Mesenchymal stem cell (in vitro differentiated cells and primary cell): Measurements from ENCODE around the gene PHF10.
A peak's percentile ranks its signal among the peaks of the same experiment; 100 is the strongest.

ENCODE experiments used
- DNase-seq: peaks from one replicate; pipeline ENCODE4 v3.0.0-alpha.2; 2013
- H2AFZ ChIP-seq: one replicate; pipeline ENCODE4 v1.6.1; 2013; ENCODE audit warnings: low read depth, mild to moderate bottlenecking, control low read depth, inconsistent platforms, low read length, moderate library complexity
- H2AK5ac ChIP-seq: 2 replicates; pipeline ENCODE4 v1.6.1; 2013; ENCODE audit warnings: low read length, moderate library complexity, mild to moderate bottlenecking, inconsistent platforms; ENCODE audit not compliant: severe bottlenecking
- H2BK120ac ChIP-seq: one replicate; pipeline ENCODE4 v1.6.1; 2013; ENCODE audit warnings: low read depth, mild to moderate bottlenecking, inconsistent platforms, low read length, moderate library complexity
- H2BK12ac ChIP-seq, 2 experiments: one replicate each; pipeline ENCODE4 v1.6.1; 2013; ENCODE audit warnings: inconsistent platforms in 2 of 2, low read length in 2 of 2, mild to moderate bottlenecking in 2 of 2, moderate library complexity in 2 of 2, control low read depth in 1 of 2
- H2BK15ac ChIP-seq: one replicate; pipeline ENCODE4 v1.6.1; 2013; ENCODE audit warnings: mild to moderate bottlenecking, low read depth, inconsistent platforms; ENCODE audit not compliant: poor library complexity, severe bottlenecking
- H2BK5ac ChIP-seq: 2 replicates; pipeline ENCODE4 v1.6.1; 2013; ENCODE audit warnings: low read depth, mild to moderate bottlenecking, low read length, control low read depth, inconsistent platforms; ENCODE audit not compliant: poor library complexity, severe bottlenecking
- H3K14ac ChIP-seq, 2 experiments: one replicate each; pipeline ENCODE4 v1.6.1; 2013; ENCODE audit warnings: inconsistent platforms in 2 of 2, low read length in 2 of 2, control low read depth in 1 of 2, mild to moderate bottlenecking in 1 of 2, moderate library complexity in 1 of 2
- H3K18ac ChIP-seq, 2 experiments: one replicate each; pipeline ENCODE4 v1.6.1; 2013; ENCODE audit warnings: inconsistent platforms in 2 of 2, low read length in 2 of 2, control low read depth in 1 of 2, low read depth in 1 of 2, mild to moderate bottlenecking in 1 of 2
- H3K23ac ChIP-seq, 2 experiments: one replicate each; pipeline ENCODE4 v1.6.1; 2013; ENCODE audit warnings: inconsistent platforms in 2 of 2, low read length in 2 of 2, mild to moderate bottlenecking in 2 of 2, moderate library complexity in 2 of 2, control low read depth in 1 of 2
- H3K27ac ChIP-seq: 2 replicates; pipeline ENCODE4 v1.5.1; 2013; ENCODE audit warnings: mild to moderate bottlenecking, moderate library complexity, low read length, control low read depth, inconsistent platforms; ENCODE audit not compliant: poor library complexity, severe bottlenecking
- H3K27me3 ChIP-seq, 2 experiments: 2 replicates each; pipeline versions ENCODE4 v1.6.1 to v1.7.0; 2013; ENCODE audit warnings: low read length in 2 of 2, mild to moderate bottlenecking in 2 of 2, moderate library complexity in 2 of 2, control low read depth in 1 of 2, inconsistent platforms in 1 of 2; ENCODE audit not compliant: control insufficient read depth in 1 of 2, insufficient read depth in 1 of 2
- H3K36me3 ChIP-seq, 2 experiments: 2 replicates each; pipeline versions ENCODE4 v1.6.1 to v1.7.0; 2013; ENCODE audit warnings: low read length in 2 of 2, control low read depth in 1 of 2, inconsistent platforms in 1 of 2, low read depth in 1 of 2, mild to moderate bottlenecking in 1 of 2; ENCODE audit not compliant: insufficient read depth in 2 of 2, control insufficient read depth in 1 of 2
- H3K4ac ChIP-seq, 2 experiments: one replicate each; pipeline ENCODE4 v1.6.1; 2013; ENCODE audit warnings: inconsistent platforms in 2 of 2, low read length in 2 of 2, mild to moderate bottlenecking in 2 of 2, moderate library complexity in 2 of 2, control low read depth in 1 of 2, low read depth in 1 of 2
- H3K4me1 ChIP-seq: 2 replicates; pipeline ENCODE4 v1.6.1; 2013; ENCODE audit warnings: low read depth, low read length, control low read depth; ENCODE audit not compliant: control insufficient read depth, insufficient read depth
- H3K4me2 ChIP-seq: 2 replicates; pipeline ENCODE4 v1.6.1; 2013; ENCODE audit warnings: low read length, mild to moderate bottlenecking, inconsistent platforms; ENCODE audit not compliant: poor library complexity, severe bottlenecking
- H3K4me3 ChIP-seq, 2 experiments: 2 replicates each; pipeline versions ENCODE4 v1.5.1 to v1.7.0; 2013; ENCODE audit warnings: low read length in 2 of 2, mild to moderate bottlenecking in 2 of 2, control low read depth in 1 of 2, low read depth in 1 of 2; ENCODE audit not compliant: insufficient read depth in 1 of 2
- H3K79me1 ChIP-seq: replicated peaks from 2 replicates; pipeline ENCODE4 v1.6.1; 2013; ENCODE audit warnings: mild to moderate bottlenecking, control low read depth, low read length, inconsistent platforms; ENCODE audit not compliant: poor library complexity, severe bottlenecking
- H3K9ac ChIP-seq: 2 replicates; pipeline ENCODE4 v1.7.0; 2013; ENCODE audit warnings: mild to moderate bottlenecking, low read length, moderate library complexity
- H3K9me3 ChIP-seq: 2 replicates; pipeline ENCODE4 v1.7.0; 2013; ENCODE audit warnings: mild to moderate bottlenecking, low read length; ENCODE audit not compliant: control insufficient read depth
- H4K8ac ChIP-seq: one replicate; pipeline ENCODE4 v1.6.1; 2013; ENCODE audit warnings: inconsistent platforms, mild to moderate bottlenecking, low read length, moderate library complexity
- H4K91ac ChIP-seq: one replicate; pipeline ENCODE4 v1.6.1; 2013; ENCODE audit warnings: mild to moderate bottlenecking, low read length, inconsistent platforms
- WGBS: methylation state at CpG from one replicate; pipeline ENCODE4 v1.1.7; 2013; ENCODE audit warnings: mixed read lengths; 5-methylcytosine and 5-hydroxymethylcytosine counted together

Gene PHF10

GRCh38 chr6:169691260-169691659, 33.0 kb downstream of the PHF10 start:
- Histone ChIP-seq H3K9me3 (peaks cover 14% of the 10 kb centered on the region), H3K27ac (no peak overlapping the region), H3K4me2 (no peak overlapping the region), H3K14ac (no peak overlapping the region), H4K91ac (no peak overlapping the region), H3K79me1 (peaks cover 34% of the 10 kb centered on the region), H3K23ac (no peak overlapping the region), H3K27me3 (no peaks in the 10 kb centered on the region), H3K36me3 (peaks cover 10 to 42% of the 10 kb centered on the region in 2 experiments), H2AK5ac (no peak overlapping the region), H3K4me3 (no peak overlapping the region), H3K4ac (no peak overlapping the region), H3K4me1 (no peaks in the 10 kb centered on the region), H2AFZ (no peak overlapping the region), H3K18ac (no peak overlapping the region), H2BK12ac (no peak overlapping the region), H4K8ac (no peak overlapping the region), H2BK15ac (no peak overlapping the region), H3K9ac (no peak overlapping the region), H2BK5ac (no peak overlapping the region), H2BK120ac (no peak overlapping the region)
- DNase-seq, result no peak
- WGBS, result 100% methylated on average over 1 of the region's 2 CpGs

- H3K27ac ChIP-seq, result no peak overlapping the region
- peak; percentile 68 for DNase-seq
- H3K27me3 ChIP-seq, result no peaks in the 10 kb centered on the region
- H3K4me2 ChIP-seq, result no peak overlapping the region
- no peak overlapping the region for H3K23ac ChIP-seq
- H2AFZ ChIP-seq, result no peak overlapping the region
- H3K18ac ChIP-seq, result no peak overlapping the region
- no peak overlapping the region for H3K14ac ChIP-seq
- H3K4ac ChIP-seq, result no peak overlapping the region
- H2BK120ac ChIP-seq, result no peak overlapping the region
- no peak overlapping the region for H2BK15ac ChIP-seq
- H2BK5ac ChIP-seq, result no peak overlapping the region
- no peak overlapping the region for H3K9ac ChIP-seq
- no peak overlapping the region for H4K8ac ChIP-seq
- H3K4me3 ChIP-seq, result no peak overlapping the region
- H3K36me3 ChIP-seq, result peaks cover 12 to 53% of the 10 kb centered on the region in 2 experiments
- H3K9me3 ChIP-seq, result peaks cover 31% of the 10 kb centered on the region
- H3K4me1 ChIP-seq, result no peaks in the 10 kb centered on the region
- 81% methylated on average over 6 of the region's 6 CpGs for WGBS
- no peak overlapping the region for H4K91ac ChIP-seq
- H2BK12ac ChIP-seq, result no peak overlapping the region
- H2AK5ac ChIP-seq, result no peak overlapping the region
- H3K79me1 ChIP-seq, result peaks cover 26% of the 10 kb centered on the region
Measured at GRCh38 chr6:169689287-169689686, 35.0 kb downstream of the PHF10 start.

GRCh38 chr6:169685860-169686259, 38.4 kb downstream of the PHF10 start:
- peaks cover 41% of the 10 kb centered on the region for H3K79me1 ChIP-seq
- H4K91ac ChIP-seq, result no peak overlapping the region
- H2BK5ac ChIP-seq, result no peak overlapping the region
- H3K4me3 ChIP-seq, result peak overlapping the region in 1 of 2 experiments; percentile 10
- H3K14ac ChIP-seq, result no peak overlapping the region
- H2AK5ac ChIP-seq, result no peak overlapping the region
- H3K4me2 ChIP-seq, result no peak overlapping the region
- DNase-seq, result no peak
- H3K9ac ChIP-seq, result no peak overlapping the region
- H3K4ac ChIP-seq, result no peak overlapping the region
- no peak overlapping the region for H2BK120ac ChIP-seq
- H3K23ac ChIP-seq, result no peak overlapping the region
- peaks cover 25 to 70% of the 10 kb centered on the region in 2 experiments for H3K36me3 ChIP-seq
- H3K18ac ChIP-seq, result no peak overlapping the region
- H2BK12ac ChIP-seq, result no peak overlapping the region
- no peak overlapping the region for H2BK15ac ChIP-seq
- 86% methylated on average over 1 of the region's 2 CpGs for WGBS
- H4K8ac ChIP-seq, result no peak overlapping the region
- H2AFZ ChIP-seq, result no peak overlapping the region
- peaks cover 34% of the 10 kb centered on the region for H3K9me3 ChIP-seq
- no peak overlapping the region for H3K27ac ChIP-seq
- H3K4me1 ChIP-seq, result no peaks in the 10 kb centered on the region
- H3K27me3 ChIP-seq, result no peaks in the 10 kb centered on the region

GRCh38 chr6:169684056-169684455, 40.2 kb downstream of the PHF10 start:
- Histone ChIP-seq H3K4ac (no peak overlapping the region), H2BK120ac (no peak overlapping the region), H3K9me3 (peaks cover 39% of the 10 kb centered on the region), H2AK5ac (no peak overlapping the region), H4K91ac (no peak overlapping the region), H3K9ac (no peak overlapping the region), H3K27ac (no peak overlapping the region), H2BK12ac (no peak overlapping the region), H3K23ac (no peak overlapping the region), H2AFZ (no peak overlapping the region), H3K14ac (no peak overlapping the region), H2BK15ac (no peak overlapping the region), H3K36me3 (peaks cover 25 to 67% of the 10 kb centered on the region in 2 experiments), H3K4me2 (no peak overlapping the region), H3K4me1 (no peaks in the 10 kb centered on the region), H3K18ac (no peak overlapping the region), H4K8ac (no peak overlapping the region), H3K79me1 (peaks cover 36% of the 10 kb centered on the region), H3K4me3 (no peak overlapping the region), H3K27me3 (no peaks in the 10 kb centered on the region), H2BK5ac (no peak overlapping the region)
- WGBS, result 100% methylated on average over 3 of the region's 3 CpGs
- DNase-seq, result no peak
